DMS53 treated with DMSO at 0.1 percent for 48 hours (cell line): ENCODE results near the gene FITM1.

Source experiments
- DNase-seq: peaks from one replicate; lab custom pipeline; 2025; ENCODE audit not compliant: unreplicated experiment; lab: John Stamatoyannopoulos, UW

Gene FITM1, protein sequence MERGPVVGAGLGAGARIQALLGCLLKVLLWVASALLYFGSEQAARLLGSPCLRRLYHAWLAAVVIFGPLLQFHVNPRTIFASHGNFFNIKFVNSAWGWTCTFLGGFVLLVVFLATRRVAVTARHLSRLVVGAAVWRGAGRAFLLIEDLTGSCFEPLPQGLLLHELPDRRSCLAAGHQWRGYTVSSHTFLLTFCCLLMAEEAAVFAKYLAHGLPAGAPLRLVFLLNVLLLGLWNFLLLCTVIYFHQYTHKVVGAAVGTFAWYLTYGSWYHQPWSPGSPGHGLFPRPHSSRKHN

DNA sequence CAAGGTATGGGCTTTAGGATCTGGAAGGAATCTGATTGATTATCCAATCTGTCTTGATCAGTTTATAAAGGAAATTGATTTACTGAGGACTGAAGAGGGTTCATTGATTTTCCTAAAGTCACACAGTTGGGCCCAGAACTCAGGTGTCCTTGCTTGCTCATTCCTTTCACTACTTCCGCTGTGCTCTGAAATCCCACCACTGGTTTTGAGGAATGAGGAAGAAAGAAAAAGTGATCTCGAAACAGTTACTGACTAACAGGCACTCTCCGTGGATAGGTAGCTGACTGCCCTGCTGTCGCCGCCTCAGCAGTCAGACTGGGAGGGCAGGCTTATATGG is at the start of gene FITM1:
FITM1 (plus strand) TSS at position 280 of the 337 bp plus-strand sequence. CDS start 905 bp downstream, outside the sequence.
- no peak for DNase-seq

DNA sequence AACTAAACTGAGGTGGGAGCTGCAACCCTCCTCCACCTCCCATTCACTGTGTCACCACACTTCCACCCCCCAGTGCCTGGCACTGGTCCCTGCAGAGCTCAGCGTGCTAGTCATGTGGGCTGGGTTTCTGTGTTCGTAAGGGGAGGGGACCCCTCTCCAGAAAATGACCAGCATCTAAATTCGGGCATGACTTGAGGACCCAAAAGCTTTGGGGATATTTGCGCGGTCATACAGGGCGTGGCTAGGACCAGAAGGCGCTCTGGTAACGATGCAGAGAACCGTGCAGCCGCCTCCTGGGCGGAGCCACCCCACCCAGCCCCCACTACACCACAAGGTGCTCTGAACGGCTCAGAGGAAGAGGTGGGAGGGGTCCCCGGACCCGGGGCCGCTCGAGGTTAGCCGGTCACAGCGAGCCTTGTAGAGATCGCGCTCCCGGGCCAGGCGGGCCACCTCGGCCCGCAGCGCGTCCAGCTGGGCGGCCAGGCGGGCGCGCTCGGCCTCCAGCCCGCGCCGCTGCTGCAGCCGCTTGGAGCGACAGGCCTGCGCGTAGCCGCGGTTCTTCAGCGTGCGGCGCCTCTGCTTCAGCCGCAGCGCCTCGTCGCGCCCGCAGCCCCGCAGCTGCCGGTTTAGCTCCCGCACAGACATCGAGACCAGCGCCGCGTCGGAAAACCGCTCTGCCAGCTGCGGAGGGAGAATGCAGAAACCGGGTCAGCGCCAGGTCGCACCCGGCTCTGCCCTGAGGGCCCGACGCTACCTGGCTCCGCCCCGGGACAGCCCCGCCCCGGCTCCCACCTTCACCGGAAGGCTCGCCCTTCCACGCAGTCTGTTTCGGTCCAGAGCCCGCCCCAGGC is 49.3 kb upstream of the FITM1 start:
- peak; percentile 12 for DNase-seq

DNA sequence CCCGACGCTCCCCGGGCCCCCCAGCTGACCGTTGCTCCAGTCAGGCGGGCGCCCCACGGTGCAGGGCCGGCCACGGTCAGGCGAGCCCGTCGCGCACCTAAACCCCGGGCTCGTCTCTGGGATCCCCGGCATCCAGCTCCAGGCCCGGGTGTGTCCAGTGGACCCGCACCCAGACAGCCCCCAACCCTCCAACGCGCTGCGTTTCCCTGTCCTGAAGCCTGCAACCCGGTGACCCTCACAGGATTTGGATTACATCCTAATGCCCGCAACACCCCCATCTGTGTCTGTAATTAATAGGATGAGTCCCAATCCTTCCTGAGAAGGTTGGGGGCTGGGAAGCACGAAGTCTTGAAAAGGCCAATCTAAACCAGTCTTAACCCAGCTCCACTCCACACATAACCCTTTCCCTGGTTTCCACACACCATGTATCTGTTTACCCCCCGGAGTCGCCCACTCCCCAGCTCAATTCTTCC is 48.7 kb upstream of the FITM1 start:
- DNase-seq: no peak

GRCh38 chr14:24082411-24083080 is 47.9 kb upstream of the FITM1 start:
- DNase-seq: no peak

GRCh38 chr14:24083462-24083861 is 47.0 kb upstream of the FITM1 start:
- no peak for DNase-seq

GRCh38 chr14:24084440-24084839 is 46.0 kb upstream of the FITM1 start:
- DNase-seq: no peak

- DNase-seq: no peak
Measured at GRCh38 chr14:24085215-24085614, 45.2 kb upstream of the FITM1 start.

GRCh38 chr14:24086193-24086955 is 44.1 kb upstream of the FITM1 start:
- no peak for DNase-seq

DNA sequence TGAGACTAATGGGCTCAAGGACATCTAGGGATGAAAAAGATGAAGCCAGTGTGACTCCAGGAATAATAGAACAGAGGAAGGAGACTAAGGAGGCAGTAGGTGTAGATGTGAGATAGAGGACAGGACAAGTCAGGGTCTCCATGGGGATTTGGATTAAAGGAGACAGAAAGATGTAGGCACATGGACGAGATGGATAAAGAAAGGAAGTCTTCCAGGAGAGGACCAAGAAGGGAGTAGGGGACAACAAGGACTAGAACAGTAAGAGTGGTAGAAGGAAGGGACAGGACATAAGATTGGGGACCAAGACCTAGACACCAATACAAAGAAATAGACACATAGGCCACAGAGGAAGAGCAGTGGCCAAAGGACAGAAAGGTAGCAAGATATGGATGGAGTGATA is 43.5 kb upstream of the FITM1 start:
- DNase-seq: no peak

DNA sequence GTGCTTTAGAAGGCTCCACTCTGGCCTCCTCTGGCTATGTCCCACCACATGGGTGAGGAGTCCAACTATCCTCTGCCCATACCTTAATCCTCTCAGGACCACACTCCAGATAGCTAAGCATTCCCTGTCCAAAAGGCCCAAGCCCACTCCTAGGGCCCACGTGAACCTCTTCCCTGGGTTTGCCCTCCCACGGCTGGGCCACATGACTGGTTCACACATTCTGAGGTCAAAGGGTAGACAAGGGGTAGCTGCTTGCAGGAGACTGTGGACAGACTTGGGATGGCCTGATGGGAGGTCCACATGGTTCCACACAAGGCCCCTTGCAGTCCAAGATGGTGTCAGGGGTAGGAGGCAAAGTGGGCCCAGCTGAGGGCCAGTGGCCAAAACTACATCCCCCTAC is 42.4 kb upstream of the FITM1 start:
- DNase-seq: no peak

- DNase-seq: no peak
Measured at GRCh38 chr14:24089890-24090289, 40.6 kb upstream of the FITM1 start.

DNA sequence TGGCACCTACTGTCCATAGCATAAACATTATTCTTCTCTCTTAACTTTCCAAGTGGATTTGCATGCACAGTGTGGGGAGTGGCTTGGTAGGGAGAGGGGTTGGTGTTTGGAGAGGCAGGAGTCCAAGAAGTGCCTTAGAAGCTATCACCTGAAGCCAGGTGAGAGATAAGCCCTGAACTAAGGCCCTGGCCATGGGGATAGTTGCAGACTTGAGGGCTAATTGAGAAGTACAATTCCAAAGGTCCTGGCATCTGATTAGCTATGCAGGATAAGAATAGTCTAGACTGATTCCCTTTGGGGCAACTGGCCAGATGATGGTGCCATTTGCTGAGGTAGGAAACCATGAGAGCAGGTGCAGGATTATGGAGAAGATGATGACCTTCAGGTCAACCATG is 38.4 kb upstream of the FITM1 start:
- DNase-seq: no peak

DNA sequence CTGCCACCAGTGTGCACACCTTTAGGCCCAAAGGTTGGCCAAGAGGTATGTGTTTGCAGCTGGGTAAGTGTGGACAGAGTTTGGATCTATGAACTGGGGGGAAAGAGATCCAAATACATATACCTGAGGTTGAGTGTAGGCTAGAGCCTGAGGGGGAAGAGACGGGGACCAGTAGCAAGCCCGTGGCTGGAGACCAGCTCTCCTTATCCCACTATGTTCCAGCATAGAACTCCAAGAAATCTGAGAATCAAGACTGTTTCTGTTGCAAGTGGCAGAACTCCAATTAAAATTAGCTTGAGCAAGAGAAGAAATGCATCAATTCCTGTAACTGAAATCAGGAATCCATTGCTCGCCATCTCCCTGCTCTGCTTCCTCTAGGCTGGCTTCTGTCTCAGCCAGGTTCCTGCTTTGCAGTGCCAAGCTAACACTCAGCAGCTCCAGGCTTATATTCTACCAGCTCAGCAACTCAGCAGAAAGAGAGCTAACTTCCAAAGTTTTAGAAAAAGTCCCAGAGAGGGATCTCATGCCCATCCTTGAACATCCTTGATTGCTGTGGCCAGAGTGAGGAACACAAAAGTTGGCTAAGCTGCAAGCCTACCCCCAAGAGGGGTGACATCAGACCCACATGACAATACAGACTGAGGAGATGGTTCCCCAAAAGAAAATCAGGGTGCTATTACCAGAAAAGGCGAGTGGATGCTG is 37.8 kb upstream of the FITM1 start:
- DNase-seq: no peak

- DNase-seq: no peak
Measured at GRCh38 chr14:24093207-24093900, 37.1 kb upstream of the FITM1 start.

DNA sequence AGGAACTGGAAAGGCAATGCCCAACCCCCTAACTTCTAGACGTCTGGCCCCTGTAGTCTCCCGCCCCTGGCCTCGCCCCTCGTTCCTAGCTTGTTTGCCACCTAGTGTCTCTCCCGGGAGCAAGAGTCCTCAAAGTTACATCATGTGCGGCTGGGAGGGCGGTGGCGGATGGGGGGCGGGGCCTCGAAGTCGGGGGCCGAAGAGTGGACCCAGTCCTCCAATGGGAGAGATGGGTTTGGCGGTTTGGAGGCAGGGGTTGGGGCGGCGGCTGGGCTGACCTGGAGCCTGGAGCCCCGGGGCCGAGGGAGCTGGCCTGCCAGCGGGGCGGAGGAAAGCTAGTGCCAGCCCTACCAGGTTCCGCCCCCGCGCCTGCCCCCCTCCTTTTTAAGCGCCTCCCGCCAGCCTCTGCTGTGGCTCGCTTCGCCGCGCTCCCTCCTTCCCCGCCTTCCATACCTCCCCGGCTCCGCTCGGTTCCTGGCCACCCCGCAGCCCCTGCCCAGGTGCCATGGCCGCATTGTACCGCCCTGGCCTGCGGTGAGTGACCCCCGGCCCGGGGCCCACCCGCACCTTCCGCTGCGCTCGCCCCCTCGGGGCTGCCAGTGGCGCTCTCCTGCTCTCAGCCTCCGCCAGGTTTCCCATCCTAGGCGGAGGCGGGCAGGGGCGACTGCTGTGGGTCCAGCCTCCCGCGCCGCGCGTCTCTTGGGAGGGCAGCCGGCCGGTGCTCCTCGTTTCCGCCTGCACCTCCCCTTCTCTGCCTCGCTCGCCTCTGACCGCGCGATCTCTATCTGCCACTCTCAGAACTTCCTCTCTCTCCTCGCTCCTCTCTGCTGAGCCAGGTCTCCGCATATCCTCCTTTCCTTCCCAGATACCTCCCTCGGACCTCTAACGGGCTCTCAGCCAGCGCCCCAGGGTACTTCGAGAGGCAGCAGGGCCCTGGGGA is 36.3 kb upstream of the FITM1 start, which contains the start of gene PCK2:
PCK2 (plus strand) TSS at position 411 of the 940 bp plus-strand sequence; CDS start at position 506, 95 bp downstream.
- peak; percentile 67 for DNase-seq

- DNase-seq: no peak
Measured at GRCh38 chr14:24094841-24095270, 35.6 kb upstream of the FITM1 start.

GRCh38 chr14:24095271-24096068 is 35.0 kb upstream of the FITM1 start:
- DNase-seq: no peak
